PFSK-1 (cell line): ENCODE results near the gene AUH.

ENCODE experiments used
- FOXP2 ChIP-seq: optimal IDR thresholded peaks from 2 replicates; pipeline ENCODE3; 2011; ENCODE audit warnings: borderline replicate concordance, control low read depth, inconsistent platforms; ENCODE audit not compliant: insufficient read depth; ENCODE audit errors: extremely low read length, extremely low read depth
- POLR2AphosphoS5 ChIP-seq: IDR thresholded peaks from 2 replicates; pipeline ENCODE4 v1.6.1; 2012; ENCODE audit warnings: low read depth, mild to moderate bottlenecking, control low read depth, low read length, moderate library complexity
- REST ChIP-seq, 2 experiments: IDR thresholded peaks; 2 replicates each; pipeline versions ENCODE4 v1.6.1 to v1.8.0; 2011 to 2012; ENCODE audit warnings: low read depth in 2 of 2, low read length in 2 of 2, control low read depth in 1 of 2, inconsistent platforms in 1 of 2, mild to moderate bottlenecking in 1 of 2, moderate library complexity in 1 of 2; ENCODE audit not compliant: insufficient read depth in 1 of 2
- SIN3A ChIP-seq: IDR thresholded peaks from 2 replicates; pipeline ENCODE4 v1.6.1; 2012; ENCODE audit warnings: mild to moderate bottlenecking, low read length, moderate library complexity, borderline replicate concordance; ENCODE audit not compliant: insufficient read depth
- TAF1 ChIP-seq: IDR thresholded peaks from 2 replicates; pipeline ENCODE4 v1.6.1; 2012; ENCODE audit warnings: low read length, control low read depth, borderline replicate concordance; ENCODE audit not compliant: insufficient read depth

- TF ChIP-seq POLR2AphosphoS5 (no peak), REST (IDR thresholded peaks at IDR 0.05; ENCODE audit: insufficient read depth in 1 of 2, low read depth in 2 of 2, low read length in 2 of 2) (no peak), SIN3A (no peak), TAF1 (no peak), FOXP2 (no peak)
Observed at GRCh38 chr9:91211414-91211813, 150.3 kb downstream of the AUH start.
